T-helper 1 cell treated with Interleukin-12 subunit alpha and Interleukin-12 subunit beta and Interleukin-4 antibody, amounts not matched to agents 30 ng/mL and 1 ng/mL, for 36 hours (primary cell): Measurements from ENCODE around the gene ZYG11A. TPM values are rescaled to one million over a fixed set of nuclear protein-coding genes. Genes with fewer than 3 reads are reported as not detected.

ENCODE experiments used
- intact Hi-C: fragments of 100-400 bp; cut with micrococcal nuclease; formaldehyde crosslinking; loops from one replicate; pipeline ENCODE4 v1.15.1; 2024
- total RNA-seq: library from RNA; stranded (reverse); gene quantifications from 2 replicates; pipeline ENCODE4 v1.2.3, GENCODE V29; 2022

ZYG11A gene
- total RNA-seq, 1 donor from 2014 or later = 0.10 TPM

DNA sequence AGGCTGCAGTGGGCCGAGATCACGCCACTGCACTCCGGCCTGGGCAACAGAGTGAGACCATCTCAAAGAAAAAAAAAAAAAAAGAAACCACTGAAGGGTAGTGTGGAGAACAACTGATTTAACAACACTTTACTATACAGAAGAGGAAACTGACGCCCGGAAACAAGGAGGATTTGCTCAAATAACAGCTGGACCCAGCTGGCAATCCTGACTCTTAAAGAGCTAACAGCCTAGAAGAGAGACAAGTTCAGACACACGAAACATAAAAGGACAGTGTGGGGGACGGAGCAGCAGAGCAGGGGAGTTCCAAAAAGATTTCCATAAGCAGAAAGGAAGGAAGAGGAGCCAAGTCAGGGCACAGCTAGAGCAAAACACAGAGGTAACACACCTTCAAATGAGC is 74.6 kb downstream of the ZYG11A start:
- intact Hi-C loops = no loop called here

DNA sequence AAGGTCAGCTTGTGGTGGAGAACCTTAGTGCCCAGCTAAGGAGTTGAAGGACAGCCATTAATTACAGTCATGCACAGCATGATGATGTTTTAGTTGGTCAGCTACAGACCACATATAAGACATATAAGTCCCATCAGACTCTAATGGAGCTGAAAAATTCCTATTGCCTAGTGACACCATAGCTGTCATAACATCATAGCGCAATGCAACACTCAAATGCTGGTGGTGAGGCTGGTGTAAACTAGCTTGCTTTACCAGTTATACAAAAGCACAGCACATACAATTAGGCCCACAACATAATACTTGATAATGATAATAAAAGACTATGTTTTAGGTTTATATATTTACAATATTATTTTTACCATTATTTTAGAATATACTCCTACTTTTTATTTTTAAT is 75.0 kb downstream of the ZYG11A start:
- intact Hi-C loops = no loop called here

DNA sequence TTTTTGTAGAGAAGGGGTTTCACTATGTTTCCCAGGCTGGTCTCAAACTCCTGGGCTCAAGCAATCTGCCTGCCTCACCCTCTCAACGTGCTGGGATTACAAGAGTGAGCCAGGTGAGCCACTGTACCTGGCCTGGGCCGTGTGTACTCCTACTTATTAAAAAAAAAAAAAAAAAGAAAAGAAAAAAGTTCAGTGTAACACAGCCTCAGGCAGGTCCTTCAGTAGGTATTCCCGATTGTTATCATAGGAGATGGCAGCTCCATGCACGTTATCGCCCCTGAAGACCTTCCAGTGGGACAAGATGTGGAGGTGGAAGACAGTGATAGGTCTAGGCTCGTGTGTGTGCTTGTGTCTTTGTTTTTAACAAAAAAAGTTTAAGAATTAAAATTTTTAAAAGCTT is 75.6 kb downstream of the ZYG11A start:
- intact Hi-C loops = no loop called here

DNA sequence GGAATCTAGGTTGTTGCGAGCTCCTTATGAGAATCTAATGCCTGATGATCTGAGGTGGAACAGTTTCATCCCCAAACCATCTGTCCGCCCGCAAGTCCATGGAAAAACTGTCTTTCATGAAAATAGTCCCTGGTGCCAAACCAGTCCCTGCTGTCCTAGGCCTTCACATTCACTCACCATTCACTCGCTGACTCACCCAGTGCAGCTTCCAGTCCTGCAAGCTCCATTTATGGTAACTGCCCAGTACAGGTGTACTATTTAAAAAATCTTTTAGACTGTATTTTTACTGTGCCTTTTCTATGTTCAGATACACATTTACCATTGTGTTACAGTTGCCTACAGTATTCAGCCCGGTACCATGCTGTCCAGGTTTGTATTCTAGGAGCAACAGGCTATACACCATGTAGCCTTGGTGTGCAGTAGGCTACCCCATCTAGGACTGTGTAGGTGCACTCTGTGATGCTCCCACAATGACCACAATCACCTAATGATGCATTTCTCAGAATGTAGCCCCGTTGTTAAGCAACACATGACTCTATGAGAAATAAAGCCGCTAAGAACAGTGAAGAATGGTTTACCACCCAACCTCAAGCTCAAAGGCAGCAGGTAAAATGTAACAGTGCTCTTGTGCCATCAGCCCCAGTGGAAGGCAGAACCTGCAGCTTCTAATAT is 76.6 kb downstream of the ZYG11A start:
- intact Hi-C loops = loop anchor here (1.0 kb wide), 1 partner anchor 8 kb away; the partner anchor contains the start of gene SCP2

DNA sequence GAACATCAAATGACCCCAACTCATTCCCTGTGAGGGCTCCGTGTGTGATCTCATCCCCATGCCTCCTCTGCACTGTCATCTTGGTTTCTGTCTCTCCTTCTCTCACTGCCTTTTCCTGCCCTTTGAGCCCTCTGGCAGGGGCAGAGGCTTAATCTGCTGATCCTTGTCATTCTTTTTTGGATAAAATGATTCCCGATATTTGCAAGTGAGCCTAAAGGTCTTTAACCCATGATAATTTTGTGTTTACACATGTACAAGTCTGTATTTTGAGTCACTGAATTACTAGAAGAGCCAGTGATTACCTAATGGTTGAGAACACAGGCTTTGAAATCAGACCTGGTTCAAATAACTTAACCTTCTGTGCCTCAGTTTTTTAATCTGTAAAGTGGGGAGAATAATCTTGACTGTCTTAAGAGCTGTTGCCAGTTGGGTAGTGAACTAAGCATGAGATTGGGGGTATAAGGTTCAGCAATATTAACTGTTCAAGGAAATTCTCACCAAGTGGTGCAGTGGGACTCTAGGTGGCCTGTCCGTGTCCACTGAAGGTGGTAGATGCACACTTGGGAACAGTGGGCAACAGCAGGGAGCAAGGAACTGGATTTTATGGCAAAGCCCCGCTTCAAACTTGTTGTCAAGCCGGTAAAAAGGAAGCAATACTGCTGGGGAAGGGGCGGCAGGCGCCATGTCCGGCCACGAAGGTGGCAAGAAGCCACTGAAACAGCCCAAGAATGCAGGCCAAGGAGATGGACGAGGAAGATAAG is 77.3 kb downstream of the ZYG11A start:
- intact Hi-C loops = loop anchor here (1.0 to 10.0 kb wide), 8 partner anchors 7 to 1885 kb away; partner anchors contain the start of genes BTF3L4, MAGOH, ORC1 and PRPF38A

DNA sequence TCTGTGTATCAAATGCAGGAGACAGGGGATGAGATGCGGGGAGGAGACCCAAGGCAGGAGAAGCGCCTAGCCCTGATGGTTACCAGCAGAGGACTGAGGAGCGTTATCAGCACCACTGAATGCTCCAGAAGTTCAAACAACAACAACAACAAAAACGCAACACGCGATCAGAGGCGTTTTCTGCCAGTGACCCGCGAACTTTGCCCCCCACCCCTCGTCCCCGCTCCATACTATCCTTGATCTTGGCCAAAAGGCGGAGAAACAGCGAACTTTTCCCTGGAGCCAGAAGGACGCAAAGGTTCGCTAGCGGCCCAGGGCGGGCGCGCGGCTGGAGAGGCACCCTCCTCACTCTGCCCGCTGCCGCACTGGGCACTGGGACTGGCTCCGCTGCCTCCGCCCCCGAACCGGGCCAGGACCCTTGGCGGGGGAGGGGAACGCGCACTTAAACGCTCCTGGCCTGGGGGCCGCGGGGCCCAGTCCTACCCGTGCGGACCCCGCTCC is 78.3 kb downstream of the ZYG11A start:
- intact Hi-C loops = loop anchor here (1.0 to 10.0 kb wide), 10 partner anchors 79 to 1884 kb away; partner anchors contain the start of genes BTF3L4, CPT2, MAGOH and ORC1

DNA sequence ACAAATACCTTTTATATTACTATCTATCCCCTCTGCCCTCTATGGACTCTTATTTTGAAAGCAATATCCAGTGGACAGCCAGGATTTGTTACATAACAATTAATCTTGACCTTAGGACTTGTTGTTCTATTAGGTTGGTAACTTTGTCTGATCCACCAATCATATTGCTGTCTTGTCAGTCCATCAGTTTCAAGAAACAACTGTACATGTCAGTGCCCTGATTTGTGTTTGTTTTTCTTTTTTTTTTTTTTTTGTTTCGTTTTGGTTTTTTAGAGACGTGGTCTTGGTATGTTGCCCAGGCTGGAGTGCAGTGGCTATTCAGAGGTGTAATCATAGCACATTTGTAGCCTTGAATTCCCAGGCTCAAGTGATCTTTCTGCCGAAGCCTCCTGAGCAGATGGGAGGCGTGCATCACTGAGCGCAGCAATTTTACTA is 83.0 kb downstream of the ZYG11A start:
- intact Hi-C loops = loop anchor here (2.0 to 10.0 kb wide), 6 partner anchors 291 to 1879 kb away; partner anchors contain the start of genes BTF3L4, CC2D1B, NRDC and ORC1

DNA sequence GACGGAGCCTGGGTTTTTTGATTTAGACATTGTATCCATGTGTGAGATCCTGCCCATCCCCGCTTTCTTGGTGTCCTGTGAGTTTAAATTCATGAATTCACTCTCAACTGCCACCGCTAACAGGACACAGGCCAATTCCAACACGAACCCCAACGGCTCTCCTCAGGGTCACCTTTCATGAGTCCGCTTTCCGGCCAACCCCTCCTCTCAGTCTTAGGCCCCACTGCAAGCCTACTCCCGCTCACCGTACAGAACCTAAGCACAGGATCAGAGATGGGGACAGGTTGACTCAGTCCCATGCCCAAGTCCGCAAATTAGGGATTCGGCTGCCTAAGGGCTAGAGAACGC is 84.3 kb downstream of the ZYG11A start:
- intact Hi-C loops = loop anchor here (1.0 to 10.0 kb wide), 9 partner anchors 8 to 1878 kb away; partner anchors contain the start of genes BTF3L4, CC2D1B, NRDC and ORC1

DNA sequence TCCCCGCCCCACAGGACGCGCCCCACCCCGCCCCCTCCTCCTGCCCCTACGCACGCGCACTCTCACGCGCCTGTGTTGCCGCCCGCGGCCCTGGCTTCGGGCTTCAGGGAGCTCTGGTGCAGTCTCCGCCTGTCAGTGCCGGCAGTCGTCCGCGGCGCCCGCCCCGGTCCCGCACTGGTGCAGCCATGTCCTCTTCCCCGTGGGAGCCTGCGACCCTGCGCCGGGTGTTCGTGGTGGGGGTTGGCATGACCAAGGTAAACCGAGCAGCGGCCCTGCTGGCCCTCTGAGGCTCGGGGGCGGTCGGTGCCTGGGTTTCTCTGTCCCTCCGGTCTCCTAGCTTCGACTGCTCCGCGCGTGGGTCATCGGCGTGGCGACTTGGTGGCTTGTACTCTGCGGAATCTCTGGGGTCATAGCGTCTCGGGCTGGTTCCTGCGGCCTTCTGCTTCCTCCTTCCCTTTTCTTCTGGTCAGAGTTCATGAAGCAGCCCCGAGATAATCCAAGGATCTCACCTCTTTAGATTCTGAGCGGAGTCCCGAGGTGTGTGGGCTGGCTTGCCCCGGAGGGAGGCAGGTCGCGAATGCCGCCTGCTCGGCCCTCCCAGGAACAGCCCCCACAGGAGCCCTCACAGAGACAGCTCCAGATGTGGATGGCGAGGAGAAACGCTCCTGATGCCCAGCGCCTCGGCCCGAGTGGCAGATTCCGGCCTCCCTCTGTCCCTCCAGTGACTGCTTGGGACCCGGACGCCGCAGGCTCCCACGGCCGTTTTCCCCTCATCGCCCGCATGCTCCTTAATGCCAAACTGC is 84.9 kb downstream of the ZYG11A start, which contains the start of gene SCP2:
SCP2 (plus strand) TSS at position 65 of the 803 bp plus-strand sequence; CDS start at position 186, 121 bp downstream.
- intact Hi-C loops = loop anchor here (1.0 to 10.0 kb wide), 9 partner anchors 8 to 1877 kb away; partner anchors contain the start of genes BTF3L4, CC2D1B, NRDC and ORC1

DNA sequence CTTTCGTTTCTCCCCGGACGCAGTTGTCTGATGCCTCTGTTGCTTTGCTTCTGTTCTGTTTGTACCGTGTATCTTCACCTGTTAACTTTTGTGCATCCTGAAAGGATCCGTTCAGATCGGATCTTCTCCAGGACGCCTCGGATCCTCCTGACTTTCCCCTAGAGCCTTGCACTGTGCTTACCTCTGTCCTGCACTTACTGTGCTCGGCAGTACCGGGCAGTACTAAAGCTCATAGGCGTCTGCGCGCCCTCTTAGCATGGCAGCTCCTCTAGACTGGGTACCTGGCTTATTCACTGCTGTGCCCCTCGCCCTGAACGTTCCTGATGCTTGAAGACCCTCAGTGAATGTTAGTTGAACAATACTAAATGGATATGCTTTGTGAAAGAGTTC is 85.5 kb downstream of the ZYG11A start:
- intact Hi-C loops = loop anchor here (5.0 to 10.0 kb wide), 5 partner anchors 293 to 1877 kb away; partner anchors contain the start of genes BTF3L4, CC2D1B, ORC1 and PRPF38A

DNA sequence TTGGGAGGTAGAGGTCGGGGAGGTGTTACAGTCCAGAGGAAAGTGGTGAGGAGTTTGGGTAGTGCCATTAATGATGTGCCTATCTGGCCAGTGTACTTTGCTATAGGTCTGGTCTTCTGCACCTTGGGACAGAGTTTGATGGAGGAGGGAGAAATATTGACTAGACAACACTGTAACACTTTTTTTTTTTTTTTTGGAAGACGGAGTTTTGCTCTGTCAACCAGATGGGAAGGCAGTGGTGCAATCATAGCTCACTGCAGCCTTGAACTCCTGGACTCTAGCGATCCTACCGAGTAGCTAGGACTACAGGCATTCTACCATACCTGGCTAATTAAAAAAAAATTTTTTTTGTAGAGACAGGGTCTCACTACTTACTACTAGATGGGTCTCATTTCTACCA is 86.5 kb downstream of the ZYG11A start:
- intact Hi-C loops = loop anchor here (5.0 to 10.0 kb wide), 5 partner anchors 294 to 1876 kb away; partner anchors contain the start of genes BTF3L4, CC2D1B, ORC1 and PRPF38A

DNA sequence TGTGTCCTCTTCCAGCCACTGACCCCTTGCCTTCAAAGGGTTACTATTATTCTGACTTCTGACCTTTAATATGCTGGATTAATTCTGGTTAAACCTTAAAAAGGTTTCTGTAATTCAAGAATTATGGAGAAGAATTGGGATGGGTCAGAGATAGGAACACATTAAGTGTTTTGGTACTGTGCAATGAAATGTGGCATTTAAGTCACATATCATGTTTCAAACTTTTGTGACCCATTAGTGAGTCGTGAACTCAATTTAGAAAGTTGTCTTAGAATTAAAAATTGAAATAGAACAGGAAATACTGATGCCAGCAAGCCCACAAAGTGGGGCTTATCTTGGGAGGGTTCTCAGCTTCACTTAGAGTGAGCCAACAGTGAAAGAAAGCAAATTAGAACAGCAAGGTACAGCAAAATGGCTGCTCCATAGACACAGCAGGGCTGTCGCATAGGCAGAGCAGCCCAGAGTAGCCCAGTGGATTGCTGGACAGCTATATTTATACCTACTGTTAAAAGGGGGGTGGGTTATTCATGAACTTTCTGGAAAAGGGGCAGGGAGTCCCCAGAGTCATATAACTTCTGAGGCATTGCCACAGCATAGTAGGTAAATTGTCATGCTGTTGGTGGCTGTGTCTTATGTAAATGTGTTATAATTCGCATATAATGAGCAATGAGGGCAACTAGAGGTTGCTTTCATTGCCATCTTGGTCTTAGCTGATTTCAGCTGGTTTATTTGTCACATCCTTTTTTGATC is 95.0 kb downstream of the ZYG11A start:
- intact Hi-C loops = no loop called here

DNA sequence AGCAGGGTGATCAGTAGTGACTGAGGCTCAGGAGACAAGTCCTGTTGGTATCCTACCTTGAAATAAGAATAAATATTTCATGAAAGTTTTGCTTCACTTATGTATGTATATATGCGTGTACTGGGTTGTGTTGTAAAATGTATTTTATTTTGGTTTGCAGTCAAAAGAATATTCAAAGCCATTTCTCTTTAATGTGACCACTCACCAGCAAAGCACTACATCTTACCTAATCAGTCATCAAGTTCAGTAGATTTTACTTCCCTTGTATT is 95.6 kb downstream of the ZYG11A start:
- intact Hi-C loops = no loop called here

DNA sequence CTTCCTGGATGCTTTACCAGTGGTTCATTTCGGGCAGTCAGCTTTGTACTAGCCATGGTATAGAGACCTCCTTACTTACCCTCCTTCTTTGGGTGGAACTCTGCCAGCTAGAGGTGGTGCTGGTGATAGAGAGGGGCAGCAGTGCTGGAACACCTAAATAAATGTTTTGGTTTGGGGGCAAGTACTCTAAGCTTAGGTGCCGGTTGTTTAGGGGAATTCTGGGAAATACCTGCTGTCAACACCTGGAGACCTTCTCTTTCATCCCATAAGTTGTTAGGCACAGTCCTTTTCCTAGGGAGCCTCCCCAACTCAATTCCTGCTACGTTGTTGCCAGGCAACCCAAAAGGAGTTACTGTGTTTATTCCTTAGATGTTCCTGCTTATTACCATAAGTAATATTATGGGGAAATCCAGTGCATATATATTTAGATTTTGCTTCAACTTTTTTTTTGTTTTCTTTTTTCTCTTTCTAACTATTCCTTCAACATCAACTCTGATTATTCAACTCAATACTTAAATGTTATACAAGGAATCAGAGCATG is 101.4 kb downstream of the ZYG11A start:
- intact Hi-C loops = no loop called here

DNA sequence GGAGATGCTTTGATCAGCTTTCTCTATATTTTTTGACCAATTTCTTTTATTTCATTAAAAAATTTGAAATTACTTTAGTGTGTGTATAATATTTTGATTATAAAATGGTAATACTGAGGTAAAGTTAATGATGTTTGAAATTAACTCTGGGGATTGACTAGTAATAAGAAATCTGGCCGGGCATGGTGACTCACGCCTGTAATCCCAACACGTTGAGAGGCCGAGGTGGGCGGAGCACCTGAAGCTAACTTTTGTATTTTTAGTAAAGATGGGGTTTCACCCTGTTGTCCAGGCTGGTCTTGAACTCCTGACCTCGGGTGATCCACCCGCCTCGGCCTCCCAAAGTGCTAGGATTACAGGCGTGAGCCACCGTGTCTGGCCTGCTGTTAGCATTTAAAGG is 102.0 kb downstream of the ZYG11A start:
- intact Hi-C loops = no loop called here

Other genes starting within 250 kb of the ZYG11A start
- gene GPX7, start 240.4 kb upstream of the ZYG11A start, total RNA-seq = 31.6 and 32.9 TPM in 2 replicates
- 8.2 and 10.3 TPM in 2 replicates for gene SHISAL2A, start 209.6 kb upstream of the ZYG11A start, total RNA-seq
- gene COA7, start 144.4 kb upstream of the ZYG11A start, total RNA-seq = 16.1 and 17.2 TPM in 2 replicates
- gene ZYG11B, start 116.3 kb upstream of the ZYG11A start, total RNA-seq = 14.0 and 14.5 TPM in 2 replicates
- 92.4 and 93.9 TPM in 2 replicates for gene ECHDC2, start 79.0 kb downstream of the ZYG11A start, total RNA-seq
- gene SCP2, start 84.5 kb downstream of the ZYG11A start, total RNA-seq = 87.6 and 98.1 TPM in 2 replicates
- not detected in 2 replicates for gene PODN, start 219.5 kb downstream of the ZYG11A start, total RNA-seq